ENCODE measurements around the gene CES5A. TPM values are rescaled to one million over a fixed set of nuclear protein-coding genes. Genes with fewer than 3 reads are reported as not detected.
"Not testable (repeated sequence)": the region's sequence is repeated elsewhere in the genome, so short reads cannot be mapped to it uniquely, and the experiment has no call there.

CES5A gene
- total RNA-seq, 2 experiments from 2014 or later: not detected

- peaks cover 2% of the 10 kb centered on the region for H3K27me3 Mint-ChIP-seq
- CTCF ChIA-PET: no interaction called here
- no peaks in the 10 kb centered on the region for H3K9me3 Mint-ChIP-seq
- no peak overlapping the region for H3K4me3 Mint-ChIP-seq
- no peak overlapping the region for H3K27ac Mint-ChIP-seq
- no peaks in the 10 kb centered on the region for H3K4me1 Mint-ChIP-seq (ENCODE audit: low read depth)
- no peaks in the 10 kb centered on the region for H3K36me3 Mint-ChIP-seq
- POLR2A ChIA-PET: no interaction called here
- intact Hi-C loops (cut with micrococcal nuclease): no loop called here
- DNase-seq: no peak
Observed at GRCh38 chr16:55868980-55869379, 6.2 kb downstream of the CES5A start.

DNA sequence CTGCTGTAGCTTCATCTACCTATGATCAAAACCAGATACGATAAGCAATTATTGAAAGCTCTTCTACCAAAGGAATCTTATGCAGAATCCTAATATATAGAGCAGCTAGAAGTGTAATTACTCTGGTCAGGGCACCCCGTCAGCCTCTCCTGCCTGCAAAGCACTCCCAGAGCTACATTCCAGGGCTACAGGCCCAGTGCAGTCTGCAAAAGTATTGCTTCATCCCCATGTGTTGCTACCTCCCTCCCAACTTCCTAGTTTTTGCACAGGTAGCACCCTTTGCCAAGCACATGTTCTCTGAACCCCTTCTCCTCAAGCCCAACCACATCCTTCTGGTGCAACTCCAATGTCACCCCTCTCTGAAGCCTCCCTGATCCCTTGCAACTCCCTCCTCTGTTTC, 7.0 kb downstream of the CES5A start:
- no peaks in the 10 kb centered on the region for H3K36me3 Mint-ChIP-seq
- no peak overlapping the region for H3K27ac Mint-ChIP-seq
- DNase-seq: no peak
- ChIA-PET CTCF (no interaction called here), POLR2A (no interaction called here)
- H3K9me3 Mint-ChIP-seq: no peaks in the 10 kb centered on the region
- H3K4me3 Mint-ChIP-seq: no peak overlapping the region
- no peaks in the 10 kb centered on the region for H3K4me1 Mint-ChIP-seq (ENCODE audit: low read depth)
- H3K27me3 Mint-ChIP-seq: peaks cover 2% of the 10 kb centered on the region
- intact Hi-C loops (cut with micrococcal nuclease): no loop called here

GRCh38 chr16:55861288-55861687, 13.9 kb downstream of the CES5A start:
- ChIA-PET POLR2A (no interaction called here), CTCF (no interaction called here)
- H3K27ac Mint-ChIP-seq: no peak overlapping the region
- no peaks in the 10 kb centered on the region for H3K36me3 Mint-ChIP-seq
- peaks cover 3% of the 10 kb centered on the region for H3K27me3 Mint-ChIP-seq
- DNase-seq: no peak
- no peak overlapping the region for H3K4me3 Mint-ChIP-seq
- no peaks in the 10 kb centered on the region for H3K4me1 Mint-ChIP-seq (ENCODE audit: low read depth)
- intact Hi-C loops (cut with micrococcal nuclease): no loop called here
- H3K9me3 Mint-ChIP-seq: no peaks in the 10 kb centered on the region

DNA sequence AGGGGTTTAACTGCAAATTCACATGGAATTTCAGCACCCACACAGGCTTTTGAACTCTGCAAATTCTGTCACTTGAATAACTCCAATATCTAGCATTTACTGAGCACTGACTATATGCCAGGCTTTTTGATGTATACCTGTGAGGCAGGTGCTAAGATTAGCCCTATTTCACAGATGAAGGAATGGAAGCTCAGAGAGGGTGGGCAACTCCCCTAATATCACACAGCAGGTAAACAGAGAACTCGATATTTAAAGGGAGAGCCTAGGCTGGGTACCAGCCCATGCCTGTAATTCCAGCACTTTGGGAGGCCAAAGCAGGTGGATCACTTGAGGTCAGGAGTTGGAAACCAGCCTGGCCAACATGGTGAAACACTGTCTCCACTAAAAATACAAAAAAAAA, 17.5 kb downstream of the CES5A start:
- H3K4me1 Mint-ChIP-seq (ENCODE audit: low read depth); H3K9me3 Mint-ChIP-seq; intact Hi-C loops (cut with micrococcal nuclease); POLR2A ChIA-PET; H3K36me3 Mint-ChIP-seq; DNase-seq; H3K4me3 Mint-ChIP-seq; H3K27ac Mint-ChIP-seq; H3K27me3 Mint-ChIP-seq: not testable (repeated sequence)
- CTCF ChIA-PET: interaction anchor here (1.2 kb wide), 1 partner anchor 15 kb away, joined by 3 read pairs; no protein-coding TSS in a partner anchor

GRCh38 chr16:55856950-55857349, 18.2 kb downstream of the CES5A start:
- intact Hi-C loops (cut with micrococcal nuclease): no loop called here
- no peaks in the 10 kb centered on the region for H3K9me3 Mint-ChIP-seq
- CTCF ChIA-PET: no interaction called here

DNA sequence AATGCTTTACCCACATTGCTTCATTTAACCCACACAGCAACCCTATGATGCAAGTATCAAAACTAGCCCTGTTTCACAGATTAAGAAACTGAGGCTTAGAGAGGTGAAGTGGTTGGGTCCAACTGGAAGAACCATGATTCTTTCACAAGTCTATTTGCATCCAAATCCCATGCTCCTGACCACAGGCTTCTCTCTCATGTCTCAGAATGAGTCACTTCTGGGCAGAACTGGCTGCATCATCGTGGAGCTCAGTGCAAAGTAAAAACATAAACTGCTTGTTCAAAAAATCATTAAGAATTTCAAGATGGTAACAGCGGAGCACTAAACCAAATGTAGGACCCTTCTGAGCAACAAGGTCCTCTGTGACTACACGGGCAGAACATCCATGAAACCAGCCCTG, 22.1 kb downstream of the CES5A start:
- H3K9me3 Mint-ChIP-seq: no peaks in the 10 kb centered on the region
- ChIA-PET CTCF (interaction anchor here (1.6 kb wide), 1 partner anchor 91 kb away, joined by 3 read pairs; no protein-coding TSS in a partner anchor), POLR2A (no interaction called here)
- H3K4me3 Mint-ChIP-seq: no peak overlapping the region
- H3K4me1 Mint-ChIP-seq (ENCODE audit: low read depth): no peaks in the 10 kb centered on the region
- no peak for DNase-seq
- no peaks in the 10 kb centered on the region for H3K36me3 Mint-ChIP-seq
- peaks cover 30% of the 10 kb centered on the region for H3K27me3 Mint-ChIP-seq
- H3K27ac Mint-ChIP-seq: no peak overlapping the region
- intact Hi-C loops (cut with micrococcal nuclease): no loop called here

More at GRCh38 chr16:55856950-55857349, 18.2 kb downstream of the CES5A start:
- Mint-ChIP-seq H3K4me1 (ENCODE audit: low read depth) (no peaks in the 10 kb centered on the region), H3K27me3 (peaks cover 10% of the 10 kb centered on the region), H3K36me3 (no peaks in the 10 kb centered on the region), H3K4me3 (no peak overlapping the region), H3K27ac (no peak overlapping the region)
- POLR2A ChIA-PET: no interaction called here
- DNase-seq: no peak

DNA sequence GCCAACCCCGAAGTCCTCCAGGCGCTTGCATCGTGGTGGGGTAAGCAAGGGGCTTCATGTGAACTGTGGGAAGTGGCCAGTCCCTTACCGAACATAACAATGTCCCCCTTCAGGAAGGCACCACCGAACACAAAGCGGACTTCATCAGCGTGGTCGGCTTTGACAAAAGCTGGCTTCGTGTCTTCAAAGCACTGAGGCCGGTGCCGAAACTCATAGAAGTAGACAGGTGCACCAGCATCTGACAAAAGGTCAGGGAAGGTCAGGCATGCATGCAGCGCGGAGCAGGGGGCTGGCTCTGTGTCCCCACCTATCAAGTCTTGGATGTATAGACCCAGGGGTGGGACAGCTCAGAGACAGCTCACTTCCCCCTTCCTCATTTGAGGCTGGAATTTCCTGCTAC, 25.6 kb downstream of the CES5A start:
- no peak for DNase-seq
- H3K4me3 Mint-ChIP-seq: no peak overlapping the region
- no peaks in the 10 kb centered on the region for H3K9me3 Mint-ChIP-seq
- H3K27ac Mint-ChIP-seq: no peak overlapping the region
- ChIA-PET POLR2A (no interaction called here), CTCF (interaction anchor here (2.3 kb wide), 1 partner anchor 385 kb away, joined by 12 read pairs; no protein-coding TSS in a partner anchor)
- no peaks in the 10 kb centered on the region for H3K36me3 Mint-ChIP-seq
- H3K4me1 Mint-ChIP-seq (ENCODE audit: low read depth): no peaks in the 10 kb centered on the region
- peaks cover 29% of the 10 kb centered on the region for H3K27me3 Mint-ChIP-seq
- intact Hi-C loops (cut with micrococcal nuclease): no loop called here

DNA sequence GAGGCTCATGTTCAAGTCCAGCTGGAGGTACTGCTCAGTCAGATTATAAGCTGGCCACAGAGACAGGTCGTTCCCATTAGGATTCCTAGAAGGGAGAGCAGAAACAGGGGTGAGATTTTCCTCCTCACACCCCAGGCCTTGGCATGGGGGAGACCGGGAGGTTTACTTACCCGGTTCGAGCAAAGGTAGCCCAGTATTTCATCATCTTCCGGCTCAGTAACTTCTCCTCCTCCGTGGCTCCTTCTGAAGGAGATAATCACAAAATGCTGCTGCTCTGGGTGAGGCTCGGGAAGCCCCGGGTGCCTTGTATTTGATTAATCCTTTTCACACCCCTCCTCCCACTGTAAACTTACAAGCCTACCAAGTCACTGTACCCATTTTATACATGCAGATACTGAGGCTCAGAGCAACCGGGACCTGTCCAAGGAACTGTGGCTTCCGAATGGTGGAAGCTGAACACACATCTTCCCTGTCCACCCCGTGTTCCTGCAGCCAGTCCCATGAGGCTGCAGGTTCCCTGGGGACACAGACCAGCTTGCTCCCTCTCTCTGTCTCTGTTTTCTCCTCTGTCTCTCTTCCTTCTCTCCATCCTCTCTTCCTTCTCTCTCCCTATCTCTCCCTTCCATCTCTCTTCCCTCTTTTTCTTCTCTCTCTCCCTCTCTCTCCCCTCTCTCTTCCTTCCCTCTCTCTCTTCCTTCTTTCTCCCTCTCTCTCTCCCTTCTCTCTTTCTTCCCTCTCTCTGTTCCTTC, 28.4 kb downstream of the CES5A start:
- Mint-ChIP-seq H3K4me1 (ENCODE audit: low read depth) (no peaks in the 10 kb centered on the region), H3K27me3 (peaks cover 25% of the 10 kb centered on the region), H3K27ac (no peak overlapping the region), H3K9me3 (no peaks in the 10 kb centered on the region), H3K36me3 (no peaks in the 10 kb centered on the region), H3K4me3 (no peak overlapping the region)
- no peak for DNase-seq
- POLR2A ChIA-PET: no interaction called here
- CTCF ChIA-PET: interaction anchor here (1.7 to 4.5 kb wide), 2 partner anchors 134 to 382 kb away, joined by 4 to 22 read pairs; no protein-coding TSS in a partner anchor
- intact Hi-C loops (cut with micrococcal nuclease): no loop called here

GRCh38 chr16:55843105-55843395, 32.1 kb downstream of the CES5A start:
- H3K9me3 Mint-ChIP-seq: no peaks in the 10 kb centered on the region
- CTCF ChIA-PET: interaction anchor here (4.4 kb wide), 1 partner anchor 378 kb away, joined by 31 read pairs; no protein-coding TSS in a partner anchor

DNA sequence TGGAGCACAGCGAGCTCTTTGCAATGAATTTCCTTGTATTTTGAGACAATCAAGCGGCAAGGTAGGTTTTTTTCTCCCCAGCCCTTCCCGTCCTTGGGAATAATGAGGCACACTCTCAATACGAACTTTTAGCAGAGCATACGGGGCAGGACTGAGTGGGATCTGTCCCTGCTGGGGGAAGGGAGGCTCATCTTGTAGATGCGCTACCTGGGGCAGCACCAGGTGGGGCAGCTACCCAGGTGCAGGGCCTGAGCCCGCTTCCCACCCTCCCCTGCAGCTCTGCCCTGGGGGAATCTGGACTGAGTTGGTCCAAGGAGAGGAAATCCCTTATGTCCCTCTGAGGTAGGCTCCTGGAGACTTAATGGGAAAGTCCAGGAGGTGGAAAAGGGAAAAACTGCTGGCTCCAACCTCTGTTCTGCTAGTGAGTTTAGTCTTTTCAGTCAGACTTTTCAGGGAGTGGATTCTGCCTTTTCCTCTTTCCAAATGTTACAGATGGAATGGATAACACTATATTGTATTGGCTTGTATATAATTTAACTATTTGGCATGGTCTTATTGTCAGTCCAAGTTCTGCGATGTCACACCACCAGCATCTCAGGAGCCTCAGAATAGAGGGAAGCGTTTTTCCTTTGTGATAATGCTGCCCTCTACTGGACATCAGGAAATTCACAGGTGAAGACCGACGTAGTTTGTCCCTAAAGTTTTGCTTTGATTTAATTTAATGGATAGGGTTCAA, 32.6 kb downstream of the CES5A start:
- no peak overlapping the region for H3K27ac Mint-ChIP-seq
- DNase-seq: peak; percentile 15
- CTCF ChIA-PET: interaction anchor here (0.6 to 4.4 kb wide), 7 partner anchors 16 to 476 kb away, joined by 3 to 32 read pairs (median 5); no protein-coding TSS in a partner anchor

More at GRCh38 chr16:55843105-55843395, 32.1 kb downstream of the CES5A start:
- Mint-ChIP-seq H3K27ac (no peak overlapping the region), H3K4me1 (ENCODE audit: low read depth) (no peaks in the 10 kb centered on the region), H3K36me3 (no peaks in the 10 kb centered on the region), H3K27me3 (peaks cover 8% of the 10 kb centered on the region), H3K4me3 (no peak overlapping the region)
- POLR2A ChIA-PET: no interaction called here
- intact Hi-C loops (cut with micrococcal nuclease): loop anchor here (1.0 kb wide), 1 partner anchor 131 kb away; no protein-coding TSS in a partner anchor
- no peak for DNase-seq

DNA sequence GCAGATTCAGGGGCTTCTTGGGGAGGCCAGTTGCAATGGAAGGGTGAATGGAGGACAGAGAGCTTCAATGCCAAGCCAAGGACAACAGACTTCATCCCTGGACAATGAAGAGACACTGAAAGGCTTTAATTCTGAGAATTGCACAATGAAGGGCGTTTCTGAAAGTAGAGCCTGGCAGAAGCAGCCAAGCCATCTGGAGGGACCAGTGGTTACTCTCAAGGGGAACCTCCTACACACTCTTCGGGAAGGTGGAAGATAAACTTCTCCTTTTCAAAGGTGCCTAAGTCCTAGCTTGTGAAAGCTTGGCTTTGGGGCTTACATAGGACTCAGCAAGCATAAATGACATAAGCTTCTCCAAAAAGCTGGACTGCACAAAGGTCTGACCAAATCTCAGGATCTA, 36.1 kb downstream of the CES5A start:
- no peaks in the 10 kb centered on the region for H3K4me1 Mint-ChIP-seq (ENCODE audit: low read depth)
- no peaks in the 10 kb centered on the region for H3K9me3 Mint-ChIP-seq
- DNase-seq: no peak
- ChIA-PET POLR2A (no interaction called here), CTCF (interaction anchor here (4.4 kb wide), 1 partner anchor 374 kb away, joined by 31 read pairs; no protein-coding TSS in a partner anchor)
- H3K4me3 Mint-ChIP-seq: no peak overlapping the region
- H3K27ac Mint-ChIP-seq: no peak overlapping the region
- H3K27me3 Mint-ChIP-seq: peaks cover 4% of the 10 kb centered on the region
- intact Hi-C loops (cut with micrococcal nuclease): no loop called here
- no peaks in the 10 kb centered on the region for H3K36me3 Mint-ChIP-seq

More for the DNA sequence above, 32.6 kb downstream of the CES5A start:
- intact Hi-C loops (cut with micrococcal nuclease): loop anchor here (1.0 kb wide), 2 partner anchors 130 to 377 kb away; no protein-coding TSS in a partner anchor
- H3K9me3 Mint-ChIP-seq: no peaks in the 10 kb centered on the region
- no peaks in the 10 kb centered on the region for H3K36me3 Mint-ChIP-seq
- no peak overlapping the region for H3K4me3 Mint-ChIP-seq
- H3K27me3 Mint-ChIP-seq: peaks cover 8% of the 10 kb centered on the region
- POLR2A ChIA-PET: no interaction called here
- no peaks in the 10 kb centered on the region for H3K4me1 Mint-ChIP-seq (ENCODE audit: low read depth)

GRCh38 chr16:55836158-55836611, 39.0 kb downstream of the CES5A start:
- no peak overlapping the region for H3K27ac Mint-ChIP-seq
- H3K4me1 Mint-ChIP-seq (ENCODE audit: low read depth): no peaks in the 10 kb centered on the region
- POLR2A ChIA-PET: no interaction called here
- H3K4me3 Mint-ChIP-seq: no peak overlapping the region
- CTCF ChIA-PET: interaction anchor here (1.0 kb wide), 1 partner anchor 371 kb away, joined by 3 read pairs; no protein-coding TSS in a partner anchor
- peaks cover 5% of the 10 kb centered on the region for H3K27me3 Mint-ChIP-seq
- H3K9me3 Mint-ChIP-seq: no peaks in the 10 kb centered on the region
- H3K36me3 Mint-ChIP-seq: no peaks in the 10 kb centered on the region
- intact Hi-C loops (cut with micrococcal nuclease): no loop called here
- DNase-seq: no peak

Measured in activated CD4-positive, alpha-beta memory T cell treated with anti-CD3 and anti-CD28 coated beads for 36 hours (primary cell).